Right renal cortex interstitium (tissue), 3 donors: ENCODE data around the gene PML. TPM values are rescaled to one million over a fixed set of nuclear protein-coding genes. Genes with fewer than 3 reads are reported as not detected.
"Not testable (repeated sequence)": the region's sequence is repeated elsewhere in the genome, so short reads cannot be mapped to it uniquely, and the experiment has no call there.

Experiments
- DNase-seq, 3 donors: peaks; one replicate each; pipeline ENCODE4 v3.0.0-alpha.2; 2013; ENCODE audit warnings: low read depth in 3 of 3, low spot score in 2 of 3
- polyA plus RNA-seq, 3 donors: library from polyadenylated mRNA; unstranded; fragments of 120-200 nt; gene quantifications; one replicate each; pipeline ENCODE4 v1.2.1, GENCODE V29; 2013; ENCODE audit not compliant: insufficient read length in 3 of 3

PML gene
- polyA plus RNA-seq, 3 donors = 20.2 to 24.3 (median 23.4) TPM

DNA sequence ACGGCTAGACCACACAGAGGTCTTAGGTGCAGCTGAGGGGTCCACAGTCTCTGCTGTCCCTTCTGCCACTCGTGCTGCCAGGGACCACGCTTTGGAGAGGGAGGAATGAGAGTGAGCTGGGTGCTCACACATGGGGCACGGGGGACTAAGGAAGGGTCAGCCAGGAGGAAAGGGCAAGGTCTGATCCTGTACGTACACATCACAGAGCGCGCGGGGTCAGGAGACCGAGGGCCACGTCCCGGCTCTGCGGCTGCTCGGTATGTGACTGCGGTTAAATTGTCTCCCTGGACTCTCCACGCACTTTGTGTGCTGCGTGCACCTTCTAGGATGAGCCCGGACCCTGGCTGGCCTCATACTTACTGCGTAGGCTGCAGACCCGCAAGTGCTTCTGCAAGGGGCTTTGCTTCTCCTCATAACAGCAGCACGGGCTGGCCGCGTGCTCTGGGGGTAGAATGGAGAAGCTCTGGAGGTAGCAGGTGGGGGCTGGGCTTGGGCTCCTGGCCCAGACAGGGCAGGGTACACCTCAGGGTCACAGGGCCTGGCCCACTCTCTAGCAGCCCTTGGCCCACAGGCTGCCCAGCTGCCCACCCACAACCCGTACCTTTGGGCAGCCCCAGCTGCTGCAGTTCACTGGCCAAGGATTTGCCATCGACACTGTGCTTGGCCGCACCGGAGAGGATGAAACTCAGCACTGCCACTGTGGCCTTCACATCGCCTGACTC, 102.4 kb downstream of the PML start:
- DNase-seq = not testable (repeated sequence)

Other genes with a start within 250 kb of the PML start
- 10 to 100 TPM; 11.5 to 18.9 (median 13.9) TPM for gene INSYN1, start 241.4 kb upstream of the PML start, polyA plus RNA-seq
- gene TBC1D21, start 121.2 kb upstream of the PML start, polyA plus RNA-seq = not detected
- 10 to 100 TPM; 86.3 to 88.4 (median 88.1) TPM for gene LOXL1, start 68.3 kb upstream of the PML start, polyA plus RNA-seq
- gene STOML1, start 2.4 kb upstream of the PML start, polyA plus RNA-seq = 10 to 100 TPM in 2 of 3 donors, 1 to 10 TPM in 1; 9.5 to 10.5 (median 10.3) TPM
- under 1 TPM; 0.04 to 0.36 (median 0.26) TPM for gene GOLGA6A, start 87.8 kb downstream of the PML start, polyA plus RNA-seq
- gene ISLR2, start 135.9 kb downstream of the PML start, polyA plus RNA-seq = under 1 TPM; 0.54 to 0.75 (median 0.67) TPM
- gene ISLR, start 179.0 kb downstream of the PML start, polyA plus RNA-seq = 10 to 100 TPM; 49.7 to 54.6 (median 51.7) TPM
- gene STRA6, start 208.1 kb downstream of the PML start, polyA plus RNA-seq = 10 to 100 TPM; 20.4 to 30.0 (median 27.3) TPM
- 1 to 10 TPM; 3.9 to 4.7 (median 3.9) TPM for gene CCDC33, start 241.6 kb downstream of the PML start, polyA plus RNA-seq